ENCODE data around the gene SRD5A2. TPM values are rescaled to one million over a fixed set of nuclear protein-coding genes. Genes with fewer than 3 reads are reported as not detected.

The SRD5A2 gene
- not detected in 2 replicates for total RNA-seq

GRCh38 chr2:31580321-31581117 lies at the start of gene SRD5A2:
TSS of gene SRD5A2 (minus strand) at chr2:31580938. CDS start at chr2:31580900, 38 bp downstream.

Other genes starting within 250 kb of the SRD5A2 start
- gene XDH, start 166.2 kb downstream of the SRD5A2 start, total RNA-seq = 0.07 and 2.7 TPM in 2 replicates